ENCODE data around the gene ATAD1. TPM values are rescaled to one million over a fixed set of nuclear protein-coding genes. Genes with fewer than 3 reads are reported as not detected.
A peak's percentile ranks its signal among the peaks of the same experiment; 100 is the strongest.

Gene ATAD1, protein sequence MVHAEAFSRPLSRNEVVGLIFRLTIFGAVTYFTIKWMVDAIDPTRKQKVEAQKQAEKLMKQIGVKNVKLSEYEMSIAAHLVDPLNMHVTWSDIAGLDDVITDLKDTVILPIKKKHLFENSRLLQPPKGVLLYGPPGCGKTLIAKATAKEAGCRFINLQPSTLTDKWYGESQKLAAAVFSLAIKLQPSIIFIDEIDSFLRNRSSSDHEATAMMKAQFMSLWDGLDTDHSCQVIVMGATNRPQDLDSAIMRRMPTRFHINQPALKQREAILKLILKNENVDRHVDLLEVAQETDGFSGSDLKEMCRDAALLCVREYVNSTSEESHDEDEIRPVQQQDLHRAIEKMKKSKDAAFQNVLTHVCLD
- total RNA-seq (2021), result 48.6 and 51.6 TPM in 2 replicates
- percentile 92 among the genes with signal in this experiment for Bru-seq, nascent RNA
- BruChase-seq, experiment 1, labeled RNA remaining after a 2-hour chase, result percentile 88 among the genes with signal in this experiment
- BruChase-seq, experiment 2, labeled RNA remaining after a 6-hour chase, result percentile 85 among the genes with signal in this experiment
- long read RNA-seq, full-length matches to known transcripts, result 38 of 115 reads
- long read RNA-seq, partial matches to known transcripts, result 1 of 115 reads
- long read RNA-seq, other reads (novel, unspliced or antisense), result 76 of 115 reads

GRCh38 chr10:87817609-87818504, at the start of gene ATAD1:
Gene ATAD1, minus strand, starts transcription at chr10:87818226. Its CDS starts 3,627 bp downstream, at chr10:87814599.
- peak; percentile 93 for DNase-seq (ENCODE audit: low spot score)
- ChIA-PET CTCF (no interaction called here), POLR2A (ENCODE audit: low non-redundant PET) (no interaction called here)
- Histone ChIP-seq H3K27me3 (replicated peaks; ENCODE audit: insufficient read depth, low read depth, low read length, poor library complexity) (no peaks in the 10 kb centered on the region), H3K36me3 (ENCODE audit: insufficient read depth, low read length, poor library complexity, severe bottlenecking) (peaks cover 15% of the 10 kb centered on the region), H3K9me3 (ENCODE audit: low read depth, low read length, poor library complexity, severe bottlenecking) (no peaks in the 10 kb centered on the region), H3K4me3 (ENCODE audit: low read depth, low read length, poor library complexity, severe bottlenecking) (peak within 1 kb of the TSS; percentile 77), H3K4me1 (ENCODE audit: insufficient read depth, low read length, poor library complexity, severe bottlenecking) (peaks cover 17% of the 10 kb centered on the region), H3K27ac (ENCODE audit: low read depth, low read length, poor library complexity, severe bottlenecking) (peak within 1 kb of the TSS; percentile 77)
- intact Hi-C loops (cut with micrococcal nuclease; ENCODE audit: unreplicated experiment), result no loop called here
- BruUV-seq (replicated peaks), result no TSS peak
- TF ChIP-seq EZH2 (IDR thresholded peaks at IDR 0.05; ENCODE audit: borderline replicate concordance, low read depth, low read length, poor library complexity, severe bottlenecking), result no peak
- TF ChIP-seq, protein P1, sequence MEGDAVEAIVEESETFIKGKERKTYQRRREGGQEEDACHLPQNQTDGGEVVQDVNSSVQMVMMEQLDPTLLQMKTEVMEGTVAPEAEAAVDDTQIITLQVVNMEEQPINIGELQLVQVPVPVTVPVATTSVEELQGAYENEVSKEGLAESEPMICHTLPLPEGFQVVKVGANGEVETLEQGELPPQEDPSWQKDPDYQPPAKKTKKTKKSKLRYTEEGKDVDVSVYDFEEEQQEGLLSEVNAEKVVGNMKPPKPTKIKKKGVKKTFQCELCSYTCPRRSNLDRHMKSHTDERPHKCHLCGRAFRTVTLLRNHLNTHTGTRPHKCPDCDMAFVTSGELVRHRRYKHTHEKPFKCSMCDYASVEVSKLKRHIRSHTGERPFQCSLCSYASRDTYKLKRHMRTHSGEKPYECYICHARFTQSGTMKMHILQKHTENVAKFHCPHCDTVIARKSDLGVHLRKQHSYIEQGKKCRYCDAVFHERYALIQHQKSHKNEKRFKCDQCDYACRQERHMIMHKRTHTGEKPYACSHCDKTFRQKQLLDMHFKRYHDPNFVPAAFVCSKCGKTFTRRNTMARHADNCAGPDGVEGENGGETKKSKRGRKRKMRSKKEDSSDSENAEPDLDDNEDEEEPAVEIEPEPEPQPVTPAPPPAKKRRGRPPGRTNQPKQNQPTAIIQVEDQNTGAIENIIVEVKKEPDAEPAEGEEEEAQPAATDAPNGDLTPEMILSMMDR (conservative IDR thresholded peaks at IDR 0.05; ENCODE audit: low read depth, low read length), result peak; percentile 35

GRCh38 chr10:87867453-87867852, 49.4 kb upstream of the ATAD1 start:
- Histone ChIP-seq H3K36me3 (ENCODE audit: insufficient read depth, low read length, poor library complexity, severe bottlenecking) (no peaks in the 10 kb centered on the region), H3K4me1 (ENCODE audit: insufficient read depth, low read length, poor library complexity, severe bottlenecking) (peaks cover 29% of the 10 kb centered on the region), H3K27ac (ENCODE audit: low read depth, low read length, poor library complexity, severe bottlenecking) (peak overlapping the region; percentile 38), H3K4me3 (ENCODE audit: low read depth, low read length, poor library complexity, severe bottlenecking) (peak overlapping the region; percentile 80), H3K9me3 (ENCODE audit: low read depth, low read length, poor library complexity, severe bottlenecking) (no peaks in the 10 kb centered on the region), H3K27me3 (replicated peaks; ENCODE audit: insufficient read depth, low read depth, low read length, poor library complexity) (no peaks in the 10 kb centered on the region)
- intact Hi-C loops (cut with micrococcal nuclease; ENCODE audit: unreplicated experiment), result loop anchor here (5.0 to 10.0 kb wide), 2 partner anchors 60 to 107 kb away; no protein-coding TSS in a partner anchor
- TF ChIP-seq, protein P1 (conservative IDR thresholded peaks at IDR 0.05; ENCODE audit: low read depth, low read length), result no peak
- no peak for TF ChIP-seq EZH2 (IDR thresholded peaks at IDR 0.05; ENCODE audit: borderline replicate concordance, low read depth, low read length, poor library complexity, severe bottlenecking)
- no TSS peak for BruUV-seq (replicated peaks)
- ChIA-PET CTCF (no interaction called here), POLR2A (ENCODE audit: low non-redundant PET) (no interaction called here)
- DNase-seq (ENCODE audit: low spot score), result no peak

DNA sequence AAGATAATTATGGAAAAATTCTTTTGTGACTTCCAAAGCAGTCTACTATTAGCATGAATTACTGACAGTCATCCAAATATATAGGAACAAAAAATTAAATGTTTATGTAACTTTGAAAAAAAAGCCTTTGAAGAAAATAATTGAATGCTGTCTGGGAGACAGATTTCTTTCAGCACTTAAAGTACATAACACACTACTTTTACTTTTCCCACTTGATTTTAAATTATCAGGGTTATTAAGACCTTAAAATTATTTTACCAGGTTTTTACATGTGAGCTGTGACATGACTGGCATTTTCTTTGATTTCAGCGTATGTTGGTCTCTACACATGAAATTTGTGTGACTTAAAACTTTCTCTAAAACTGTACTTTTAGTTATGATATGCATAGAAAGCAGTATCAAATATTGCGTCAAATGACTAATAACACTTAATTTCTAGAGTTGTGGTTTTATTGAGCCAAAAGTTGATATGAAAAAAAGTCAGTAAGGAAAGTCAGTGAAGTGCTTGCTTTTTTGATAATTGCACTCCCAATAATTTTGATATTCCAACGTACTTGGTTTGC, 48.5 kb upstream of the ATAD1 start:
- Histone ChIP-seq H3K4me1 (ENCODE audit: insufficient read depth, low read length, poor library complexity, severe bottlenecking) (peaks cover 29% of the 10 kb centered on the region), H3K4me3 (ENCODE audit: low read depth, low read length, poor library complexity, severe bottlenecking) (peak overlapping the region; percentile 80), H3K27ac (ENCODE audit: low read depth, low read length, poor library complexity, severe bottlenecking) (peak overlapping the region; percentile 38), H3K27me3 (replicated peaks; ENCODE audit: insufficient read depth, low read depth, low read length, poor library complexity) (no peaks in the 10 kb centered on the region), H3K9me3 (ENCODE audit: low read depth, low read length, poor library complexity, severe bottlenecking) (no peaks in the 10 kb centered on the region), H3K36me3 (ENCODE audit: insufficient read depth, low read length, poor library complexity, severe bottlenecking) (no peaks in the 10 kb centered on the region)
- no TSS peak for BruUV-seq (replicated peaks)
- DNase-seq (ENCODE audit: low spot score), result no peak
- POLR2A ChIA-PET (ENCODE audit: low non-redundant PET), result interaction anchor here (1.1 kb wide), 1 partner anchor 248 kb away, joined by 3 read pairs; no protein-coding TSS in a partner anchor
- CTCF ChIA-PET, result no interaction called here
- TF ChIP-seq EZH2 (IDR thresholded peaks at IDR 0.05; ENCODE audit: borderline replicate concordance, low read depth, low read length, poor library complexity, severe bottlenecking), result no peak
- TF ChIP-seq, protein P1 (conservative IDR thresholded peaks at IDR 0.05; ENCODE audit: low read depth, low read length), result no peak
- intact Hi-C loops (cut with micrococcal nuclease; ENCODE audit: unreplicated experiment), result loop anchor here (5.0 to 10.0 kb wide), 2 partner anchors 61 to 108 kb away; no protein-coding TSS in a partner anchor
